CD4-positive, alpha-beta T cell treated with Interleukin-15 for 4 hours (primary cell): ENCODE measurements around the gene TRABD2A.
"Not testable (repeated sequence)": the region's sequence is repeated elsewhere in the genome, so short reads cannot be mapped to it uniquely, and the experiment has no call there.

Experiments
- DNase-seq: peaks from one replicate; pipeline ENCODE4 v3.0.0-alpha.2; 2020; ENCODE audit warnings: low spot score

TRABD2A gene, protein sequence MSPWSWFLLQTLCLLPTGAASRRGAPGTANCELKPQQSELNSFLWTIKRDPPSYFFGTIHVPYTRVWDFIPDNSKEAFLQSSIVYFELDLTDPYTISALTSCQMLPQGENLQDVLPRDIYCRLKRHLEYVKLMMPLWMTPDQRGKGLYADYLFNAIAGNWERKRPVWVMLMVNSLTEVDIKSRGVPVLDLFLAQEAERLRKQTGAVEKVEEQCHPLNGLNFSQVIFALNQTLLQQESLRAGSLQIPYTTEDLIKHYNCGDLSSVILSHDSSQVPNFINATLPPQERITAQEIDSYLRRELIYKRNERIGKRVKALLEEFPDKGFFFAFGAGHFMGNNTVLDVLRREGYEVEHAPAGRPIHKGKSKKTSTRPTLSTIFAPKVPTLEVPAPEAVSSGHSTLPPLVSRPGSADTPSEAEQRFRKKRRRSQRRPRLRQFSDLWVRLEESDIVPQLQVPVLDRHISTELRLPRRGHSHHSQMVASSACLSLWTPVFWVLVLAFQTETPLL

GRCh38 chr2:84880645-84881521, at the start of gene TRABD2A:
Gene TRABD2A (minus strand): TSS chr2:84881084. CDS start chr2:84881039, 45 bp downstream.
- peak; percentile 41 for DNase-seq

GRCh38 chr2:84927275-84927627, 46.4 kb upstream of the TRABD2A start:
- DNase-seq = no peak

DNA sequence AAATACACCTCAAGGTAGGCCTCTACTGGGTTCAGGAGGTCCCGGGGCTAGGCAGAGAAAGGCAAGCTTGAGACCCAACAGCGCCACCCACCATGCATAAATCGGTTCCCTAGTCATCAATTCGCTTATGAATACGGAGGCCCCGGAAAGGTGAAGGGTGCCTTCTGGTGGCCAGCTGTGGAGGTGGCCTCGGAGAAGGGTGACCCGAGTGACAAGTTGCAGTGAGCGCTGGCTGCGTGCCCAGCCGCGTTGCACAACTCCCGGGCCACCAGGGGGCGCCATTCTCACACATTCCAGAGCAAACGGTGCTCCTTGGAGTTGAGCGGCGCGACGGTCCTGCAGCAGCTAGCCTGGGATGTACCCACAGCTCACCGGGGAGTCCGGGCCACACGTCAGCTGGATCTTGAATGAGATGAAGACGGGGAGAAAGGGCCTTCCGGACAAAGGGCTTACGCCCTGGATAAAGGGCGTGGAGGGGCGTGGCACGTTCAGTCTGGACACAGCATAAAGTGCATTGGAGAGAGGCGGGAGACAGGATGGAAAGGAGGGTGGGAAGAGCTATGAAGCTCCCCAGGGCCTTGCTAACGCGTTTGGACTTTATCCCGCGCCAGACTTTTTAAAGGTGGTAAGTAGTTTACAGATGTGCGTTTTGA, 45.0 kb upstream of the TRABD2A start:
- peak; percentile 98 for DNase-seq

DNA sequence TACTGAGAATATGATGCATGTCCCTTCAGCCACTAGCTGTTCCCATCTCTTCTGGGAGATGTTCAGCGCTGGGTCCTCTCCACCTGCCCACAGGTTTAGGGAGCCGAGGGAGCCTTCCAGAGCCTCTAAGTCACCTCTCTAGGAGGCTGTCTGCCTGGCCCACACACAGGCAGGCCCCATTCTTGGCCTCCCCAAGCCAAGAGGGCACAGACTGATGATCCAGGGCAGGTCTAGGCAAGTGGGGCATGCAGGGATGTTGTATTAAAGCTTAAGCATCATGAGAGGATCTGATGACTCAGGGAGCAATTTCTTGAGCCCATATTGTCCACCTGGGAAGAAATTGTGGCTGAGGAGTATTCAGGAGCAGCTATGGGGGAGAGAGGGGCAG, 44.4 kb upstream of the TRABD2A start:
- DNase-seq = no peak

GRCh38 chr2:84924173-84925106, 43.6 kb upstream of the TRABD2A start:
- peak; percentile 72 for DNase-seq

DNA sequence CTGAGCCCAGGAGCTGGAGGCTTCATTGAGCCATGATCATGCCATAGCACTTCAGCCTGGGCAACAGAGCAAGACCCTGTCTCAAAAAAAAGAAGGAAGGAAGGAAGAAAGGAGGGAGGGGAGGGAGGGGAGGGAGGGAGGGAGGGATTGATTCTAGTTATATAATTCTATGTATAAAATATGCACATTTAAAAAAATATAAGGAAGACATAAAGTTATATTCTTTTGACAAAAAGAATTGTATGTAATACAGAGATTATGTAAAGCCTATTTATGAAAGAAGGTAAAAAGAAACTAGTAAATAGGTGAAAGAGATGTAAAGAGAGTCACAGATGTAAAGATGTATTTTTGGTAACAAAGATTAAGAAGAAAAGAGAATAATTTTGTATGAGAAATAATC, 42.1 kb upstream of the TRABD2A start:
- no peak for DNase-seq

- no peak for DNase-seq
Observed at GRCh38 chr2:84919885-84920580, 39.1 kb upstream of the TRABD2A start.

DNA sequence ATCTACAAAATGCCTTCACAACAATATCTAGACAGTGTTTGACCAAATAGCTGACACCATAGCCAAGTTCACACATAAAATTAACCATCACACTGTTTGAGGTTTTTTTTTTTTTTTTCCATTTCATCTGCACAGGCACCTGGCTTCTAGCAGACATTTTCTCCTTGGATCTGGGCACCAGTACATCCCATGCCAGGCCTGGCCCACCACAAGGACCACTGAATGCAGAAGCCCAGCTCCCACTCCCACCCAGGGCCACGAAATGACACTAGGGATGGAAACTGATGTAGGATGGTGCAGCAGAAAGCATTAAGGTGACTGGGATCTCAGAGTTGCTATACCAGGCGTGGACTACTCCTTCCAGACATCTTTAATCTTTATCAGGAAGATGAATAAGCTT, 37.5 kb upstream of the TRABD2A start:
- DNase-seq = no peak

DNA sequence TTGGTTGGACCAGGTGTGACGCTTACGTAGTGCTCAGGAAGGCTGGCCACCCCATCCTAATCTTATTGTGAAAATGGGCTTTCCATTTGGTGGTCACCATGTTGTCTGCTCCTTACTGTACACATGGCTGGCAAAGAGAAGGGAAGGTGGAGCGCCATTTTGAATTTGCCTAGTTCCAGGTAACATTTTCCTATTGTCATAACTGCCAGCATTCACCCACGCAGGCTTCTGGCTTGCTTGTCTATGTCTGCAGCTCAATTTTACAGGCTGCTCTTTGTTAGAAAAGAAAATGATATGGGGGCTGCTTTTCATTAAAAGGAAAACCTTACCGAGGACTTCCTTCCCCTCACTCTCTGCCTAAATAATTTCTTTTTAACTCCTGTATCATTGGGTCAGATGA, 36.9 kb upstream of the TRABD2A start:
- DNase-seq = not testable (repeated sequence)

GRCh38 chr2:84915675-84916074, 34.8 kb upstream of the TRABD2A start:
- not testable (repeated sequence) for DNase-seq

- DNase-seq = no peak
Observed at GRCh38 chr2:84914334-84914733, 33.5 kb upstream of the TRABD2A start.

- no peak for DNase-seq
Observed at GRCh38 chr2:84912984-84913383, 32.1 kb upstream of the TRABD2A start.

- DNase-seq = no peak
Observed at GRCh38 chr2:84911135-84911678, 30.3 kb upstream of the TRABD2A start.

GRCh38 chr2:84908948-84909713, 28.2 kb upstream of the TRABD2A start:
- DNase-seq = peak; percentile 75

- peak; percentile 72 for DNase-seq
Observed at GRCh38 chr2:84906900-84907714, 26.2 kb upstream of the TRABD2A start.

GRCh38 chr2:84906108-84906899, 25.4 kb upstream of the TRABD2A start:
- peak; percentile 46 for DNase-seq

GRCh38 chr2:84905181-84906107, 24.6 kb upstream of the TRABD2A start, which contains the start of gene TMSB10:
Gene TMSB10 (plus strand): TSS chr2:84905656.
- DNase-seq = peak; percentile 92
